CD4-positive, alpha-beta T cell treated with Interleukin-6 for 4 hours (primary cell): Measurements from ENCODE around the gene CLIP1.
A peak's percentile ranks its signal among the peaks of the same experiment; 100 is the strongest.

ENCODE experiments used
- DNase-seq: peaks from one replicate; pipeline ENCODE4 v3.0.0-alpha.2; 2020; ENCODE audit warnings: mixed read lengths

Gene CLIP1

GRCh38 chr12:122243965-122244364 lies 178.5 kb downstream of the CLIP1 start:
- DNase-seq = peak; percentile 24

- DNase-seq = no peak
Measured at GRCh38 chr12:122238861-122239260, 183.6 kb downstream of the CLIP1 start.

DNA sequence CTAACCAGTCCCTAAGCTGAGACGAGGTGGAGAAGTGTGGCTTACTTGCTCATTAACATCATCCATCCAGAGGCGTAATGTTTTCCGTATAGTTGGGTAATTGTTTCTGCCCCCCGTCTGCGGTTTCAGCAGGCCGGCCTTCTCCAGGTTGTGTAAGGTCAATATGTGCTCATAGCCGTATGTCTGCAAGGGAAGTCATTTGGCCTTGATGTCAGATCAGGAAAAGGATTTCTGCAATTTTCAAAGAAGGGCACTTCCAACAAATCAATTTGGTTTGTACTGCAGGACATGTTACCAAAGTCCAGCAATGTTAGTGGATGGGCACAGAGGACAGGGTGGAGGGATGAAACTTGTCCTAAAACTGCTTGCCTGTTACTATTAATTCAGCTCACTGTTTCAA lies 186.7 kb downstream of the CLIP1 start:
- no peak for DNase-seq

- DNase-seq = no peak
Measured at GRCh38 chr12:122232691-122233090, 189.8 kb downstream of the CLIP1 start.

GRCh38 chr12:122230798-122231197 lies 191.7 kb downstream of the CLIP1 start:
- DNase-seq = no peak

GRCh38 chr12:122228092-122228491 lies 194.4 kb downstream of the CLIP1 start:
- no peak for DNase-seq

- DNase-seq = peak; percentile 40
Measured at GRCh38 chr12:122227341-122227740, 195.1 kb downstream of the CLIP1 start.

DNA sequence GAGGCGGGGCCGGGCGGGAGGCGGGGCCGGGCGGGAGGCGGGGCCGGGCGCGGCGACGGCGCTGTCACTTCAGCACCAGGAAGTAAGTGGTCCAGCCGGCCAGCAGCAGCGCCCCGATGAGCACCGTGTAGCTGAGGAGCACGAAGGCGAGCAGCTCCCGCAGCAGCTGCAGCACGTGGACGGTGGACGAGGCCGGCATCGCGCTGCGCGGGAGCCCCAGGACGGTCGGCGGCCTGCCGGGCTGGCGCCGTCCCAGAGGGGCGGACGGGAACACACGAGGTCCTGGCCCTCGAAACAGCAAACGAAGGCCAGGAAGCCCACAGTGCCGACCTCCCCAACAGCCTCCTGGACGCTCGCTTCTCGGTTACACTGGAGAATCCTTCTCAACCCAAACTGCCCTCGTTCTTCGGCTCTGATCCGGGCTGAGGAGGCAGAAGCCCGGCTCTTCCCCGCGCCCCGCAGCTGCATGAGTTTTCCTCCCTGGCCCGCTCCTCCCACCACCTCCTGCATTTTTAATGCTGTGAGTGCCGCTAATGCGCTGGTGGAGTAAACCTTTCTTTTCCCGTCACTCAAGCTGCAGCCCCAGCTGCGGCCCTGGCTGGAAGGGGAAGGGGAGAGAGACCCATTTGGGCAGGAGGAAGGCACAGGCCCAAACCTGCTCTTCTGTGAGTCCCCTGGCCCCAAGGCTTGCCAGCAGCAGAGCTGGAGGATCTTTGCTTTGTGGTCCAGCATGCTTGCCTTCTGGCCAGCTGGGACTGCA lies 195.9 kb downstream of the CLIP1 start:
- DNase-seq = no peak

GRCh38 chr12:122225683-122226365 lies 196.6 kb downstream of the CLIP1 start, which contains the start of gene DIABLO:
Gene DIABLO (minus strand): TSS chr12:122226052. CDS start chr12:122226014, 38 bp downstream.
- DNase-seq = peak; percentile 100
